GM18526 (cell line): ENCODE results near the gene TKTL1.

ENCODE experiments used
- POLR2A ChIP-seq: IDR thresholded peaks from 3 replicates; pipeline ENCODE4 v1.6.1; 2011; ENCODE audit not compliant: insufficient read length; ENCODE audit errors: extremely low read depth

TKTL1 gene

DNA sequence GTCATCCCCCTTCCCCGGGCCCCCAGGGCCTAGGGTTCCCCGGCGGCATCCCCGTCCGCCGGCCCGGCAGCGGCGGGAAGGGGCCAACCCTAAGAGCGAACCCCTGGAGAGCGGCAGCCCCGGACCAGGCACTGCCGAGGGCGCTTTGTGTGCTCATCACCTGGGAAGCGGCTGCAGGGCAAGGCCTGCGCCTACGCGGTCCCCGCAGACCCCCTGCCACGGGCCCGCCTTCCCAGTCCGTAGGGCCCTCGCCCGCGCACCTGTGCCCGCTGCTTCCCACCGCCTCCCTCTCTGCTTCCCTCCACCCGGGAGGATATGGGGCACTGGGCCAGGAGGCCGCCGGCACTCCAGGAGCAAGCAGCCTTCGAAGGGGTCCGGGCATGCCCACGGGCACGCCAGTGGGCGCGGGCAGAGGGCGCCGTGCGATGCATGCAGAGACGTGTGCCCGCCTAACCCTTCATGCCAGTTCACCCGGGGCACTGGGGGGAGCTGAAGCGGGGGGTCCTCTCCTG lies 76.2 kb downstream of the TKTL1 start:
- TF ChIP-seq POLR2A = no peak

DNA sequence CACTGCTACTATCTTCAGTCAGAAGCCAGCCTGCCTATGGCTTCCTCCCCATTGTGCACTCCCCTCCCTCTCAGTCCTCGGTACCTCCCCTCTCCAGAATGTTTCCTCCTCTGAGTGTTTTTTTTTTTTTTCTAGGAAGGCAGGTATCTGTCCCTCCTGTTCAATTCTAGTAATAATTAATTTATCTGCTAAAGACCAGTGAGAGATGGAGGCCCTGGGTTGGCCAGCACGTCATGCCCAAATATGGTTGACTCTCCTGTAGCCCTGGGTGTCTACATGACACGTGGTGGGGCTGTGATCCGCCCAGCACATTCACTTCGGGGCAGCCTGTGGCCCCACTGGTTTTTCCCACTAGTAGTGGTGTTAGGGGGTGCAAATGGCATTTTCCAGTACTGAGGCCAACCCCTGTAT lies 77.0 kb downstream of the TKTL1 start:
- peak; percentile 25 for TF ChIP-seq POLR2A

DNA sequence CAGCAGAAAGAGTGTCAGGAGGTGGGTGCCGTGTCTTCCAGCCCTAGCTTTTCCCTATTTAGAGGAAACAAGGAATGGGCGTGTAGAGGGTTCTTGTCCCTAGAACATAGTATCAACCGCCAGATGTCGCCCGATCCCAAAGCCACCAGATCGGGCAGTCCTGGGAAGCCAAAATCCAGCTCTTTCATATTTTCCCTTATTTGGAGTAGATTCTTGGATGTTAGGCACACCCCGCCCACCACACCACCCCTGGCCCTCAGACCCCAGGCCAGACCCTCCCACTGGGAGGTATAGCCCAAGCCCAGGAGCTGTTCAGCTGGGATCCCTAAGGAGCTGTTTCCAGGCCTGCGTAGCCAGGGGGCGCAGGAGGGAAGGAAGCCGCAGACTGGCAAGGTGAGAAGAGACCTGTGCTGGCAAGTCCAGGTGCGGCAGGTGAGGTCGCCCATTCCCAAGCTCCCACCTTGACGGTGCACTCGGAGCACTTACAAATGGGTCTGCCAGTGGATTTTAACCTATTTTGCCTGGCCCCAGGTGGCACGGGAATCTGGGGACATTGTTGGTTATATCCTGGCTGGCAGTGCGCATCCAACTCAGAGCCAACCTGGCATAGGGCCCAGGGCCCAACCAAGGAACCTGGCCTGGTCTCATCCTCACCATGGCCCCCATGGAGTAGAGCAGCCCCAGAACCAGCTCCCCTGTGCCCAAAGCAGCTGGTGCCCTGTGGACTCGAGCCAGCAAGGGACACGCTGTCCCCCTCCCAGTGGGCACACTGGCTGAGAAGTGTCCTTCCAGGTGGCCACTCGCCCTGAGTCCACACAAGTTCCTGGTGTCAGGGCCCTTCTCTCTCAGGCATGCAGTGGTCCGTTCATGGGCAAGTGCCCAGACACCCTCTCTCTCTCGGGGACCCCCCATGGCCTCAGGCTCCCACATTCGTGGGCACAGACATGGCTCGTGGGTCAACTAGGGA lies 78.0 kb downstream of the TKTL1 start:
- no peak for TF ChIP-seq POLR2A

DNA sequence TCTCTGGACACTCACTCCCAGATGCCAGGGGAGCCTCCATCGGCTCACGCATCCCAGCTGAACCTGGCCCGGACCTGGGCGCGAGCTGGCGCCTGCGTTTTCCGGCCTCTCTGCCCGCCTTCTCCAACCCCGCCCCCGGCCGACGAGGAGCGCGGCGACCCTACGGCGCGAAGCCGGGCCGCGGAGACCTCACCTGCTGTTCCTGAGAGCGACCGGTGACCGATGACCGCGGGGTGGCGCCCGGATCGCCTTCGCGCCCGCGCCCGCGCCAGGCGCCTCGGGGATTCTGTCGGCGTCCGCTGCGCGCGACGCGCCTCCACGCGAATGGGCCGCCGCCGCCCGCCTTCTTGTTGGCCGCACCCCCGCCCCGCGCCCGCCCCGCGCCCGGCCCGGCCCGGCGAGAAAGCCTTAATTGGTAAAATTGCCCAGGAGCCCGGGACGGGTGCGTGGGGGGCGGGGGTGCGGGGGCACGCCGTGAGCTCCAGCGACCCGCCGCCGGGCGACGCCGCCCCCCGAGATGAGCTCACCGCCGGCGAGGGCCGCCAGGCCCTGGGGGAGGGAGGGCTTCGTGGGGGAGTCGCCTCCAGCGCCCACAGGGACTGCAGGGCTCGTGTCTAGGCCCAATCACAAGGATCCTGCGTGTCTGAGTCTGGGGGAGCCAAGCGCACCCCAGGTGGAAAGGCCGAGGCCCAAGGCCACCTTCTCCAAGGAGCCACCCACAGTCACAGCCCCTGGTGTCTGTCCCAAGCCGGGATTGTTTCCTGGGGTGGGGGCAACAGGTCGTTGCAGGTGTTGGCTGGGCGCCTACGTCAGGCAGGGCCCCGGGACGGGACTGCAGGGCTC lies 78.9 kb downstream of the TKTL1 start, which contains the start of gene FLNA:
Gene FLNA (minus strand): TSS at position 322 of the 843 bp plus-strand sequence. CDS start 3,389 bp downstream, outside the sequence.
- TF ChIP-seq POLR2A = no peak

DNA sequence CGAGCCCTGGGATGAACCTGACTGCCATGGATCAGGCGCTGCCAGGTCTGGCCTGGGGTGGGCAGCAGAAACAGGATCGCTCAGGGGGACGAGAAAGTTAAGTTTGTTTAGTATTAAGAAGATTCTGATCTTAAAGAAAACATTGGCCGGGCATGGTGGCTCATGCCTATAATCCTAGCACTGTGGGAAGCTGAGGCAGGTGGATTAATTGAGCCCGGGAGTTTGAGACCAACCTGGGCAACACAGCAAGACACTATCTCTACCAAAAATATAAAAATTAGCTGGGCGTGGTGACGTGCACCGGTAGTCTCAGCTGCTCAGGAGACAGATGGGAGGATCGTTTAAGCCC lies 79.5 kb downstream of the TKTL1 start:
- TF ChIP-seq POLR2A = no peak

DNA sequence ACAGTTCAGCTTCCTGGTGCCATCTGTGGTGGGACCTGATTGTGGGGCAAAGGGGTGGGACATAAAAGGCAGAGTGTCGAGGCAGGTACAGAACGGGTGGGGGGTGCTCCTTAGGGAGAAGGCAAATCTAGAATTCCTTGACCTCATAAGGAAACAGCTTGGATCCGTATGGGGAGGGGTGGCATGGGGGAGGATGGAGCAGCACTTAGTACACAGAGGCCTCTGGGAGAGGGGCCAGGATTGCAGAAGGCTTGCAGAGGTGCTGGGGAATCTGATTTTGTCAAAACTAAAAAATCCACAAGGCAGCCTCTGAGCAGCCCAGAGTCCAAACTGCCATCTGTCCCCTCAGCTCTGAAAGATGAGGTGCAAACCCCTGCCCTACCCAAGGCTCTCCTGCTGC lies 81.2 kb downstream of the TKTL1 start:
- no peak for TF ChIP-seq POLR2A

DNA sequence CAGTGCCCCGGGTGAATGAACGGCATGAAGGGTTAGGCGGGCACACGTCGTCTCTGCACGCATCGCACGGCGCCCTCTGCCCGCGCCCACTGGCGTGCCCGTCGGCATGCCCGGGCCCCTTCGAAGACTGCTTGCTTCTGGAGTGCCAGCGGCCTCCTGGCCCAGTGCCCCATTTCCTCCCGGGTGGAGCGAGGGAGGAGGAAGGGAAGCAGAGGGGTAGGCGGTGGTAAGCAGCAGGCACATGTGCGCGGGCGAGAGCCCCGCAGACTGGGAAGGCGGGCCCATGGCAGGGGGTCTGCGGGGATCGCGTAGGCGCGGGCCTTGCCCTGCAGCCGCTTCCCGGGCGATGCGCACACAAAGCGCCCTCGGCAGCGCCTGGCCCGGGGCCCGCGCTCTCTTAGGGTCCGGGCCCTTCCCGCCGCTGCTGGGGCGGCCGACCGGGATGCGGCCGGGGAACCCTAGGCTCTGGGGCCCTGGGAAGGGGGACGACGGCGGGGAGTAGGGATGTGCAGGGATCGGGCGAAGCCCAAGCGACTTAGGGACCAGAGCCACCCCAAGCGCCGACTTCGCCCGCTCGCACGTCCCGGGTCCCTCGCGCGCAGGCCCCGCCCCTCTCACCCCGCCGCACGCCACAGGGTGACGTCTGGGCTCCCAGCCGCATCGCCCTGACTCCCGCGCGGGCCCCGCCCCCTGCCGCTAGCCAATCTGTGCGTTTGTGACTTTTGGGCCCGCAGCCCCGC lies 82.6 kb downstream of the TKTL1 start:
- peak; percentile 68 for TF ChIP-seq POLR2A

DNA sequence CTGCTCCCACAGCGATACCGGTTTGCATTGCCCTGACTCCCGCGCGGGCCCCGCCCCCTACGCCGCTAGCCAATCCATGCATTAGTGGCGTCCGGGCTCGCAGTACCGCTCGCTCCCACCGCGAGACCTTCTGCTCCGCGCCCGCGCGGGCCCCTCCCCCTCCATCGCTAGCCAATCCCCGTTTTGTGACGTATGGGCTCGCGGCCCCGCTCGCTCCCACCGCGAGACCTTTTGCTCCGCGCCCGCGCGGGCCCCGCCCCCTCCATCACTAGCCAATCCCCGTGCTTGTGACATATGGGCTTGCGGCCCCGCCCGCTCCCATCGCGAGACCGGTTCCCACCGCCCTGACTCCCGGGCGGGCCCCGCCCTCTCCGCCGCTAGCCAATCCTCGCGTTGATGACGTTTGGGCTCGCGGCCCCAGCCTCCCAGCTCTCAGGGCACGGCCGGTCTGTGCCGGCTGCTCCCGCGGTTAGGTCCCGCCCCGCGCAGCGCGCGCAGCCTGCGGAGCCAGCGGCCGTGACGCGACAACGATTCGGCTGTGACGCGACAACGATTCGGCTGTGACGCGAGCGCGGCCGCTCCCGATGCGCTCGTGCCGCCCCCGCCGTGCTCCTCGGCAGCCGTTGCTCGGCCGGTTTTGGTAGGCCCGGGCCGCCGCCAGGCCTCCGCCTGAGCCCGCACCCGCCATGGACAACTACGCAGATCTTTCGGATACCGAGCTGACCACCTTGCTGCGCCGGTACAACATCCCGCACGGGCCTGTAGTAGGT lies 83.4 kb downstream of the TKTL1 start, which contains the start of gene EMD:
Gene EMD (plus strand): TSS at position 497 of the 770 bp plus-strand sequence. CDS start 190 bp downstream, at position 687.
- TF ChIP-seq POLR2A = peak; percentile 52

DNA sequence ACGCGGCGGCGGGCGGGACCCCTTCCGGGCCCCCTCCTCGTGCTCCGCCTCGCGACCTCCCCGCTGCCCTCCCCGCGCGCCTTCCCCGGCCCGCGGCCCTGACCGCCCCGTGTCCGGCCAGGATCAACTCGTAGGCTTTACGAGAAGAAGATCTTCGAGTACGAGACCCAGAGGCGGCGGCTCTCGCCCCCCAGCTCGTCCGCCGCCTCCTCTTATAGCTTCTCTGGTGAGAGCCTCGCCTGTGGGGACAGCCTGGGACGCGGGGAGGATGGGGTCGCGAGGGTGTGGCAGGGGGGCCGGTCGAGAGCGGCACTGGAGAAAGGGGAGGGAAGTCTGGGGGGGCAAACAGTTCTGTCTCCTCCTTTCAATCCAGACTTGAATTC lies 84.0 kb downstream of the TKTL1 start:
- no peak for TF ChIP-seq POLR2A
